Right lobe of liver (tissue), 6 donors: ENCODE measurements around the gene ANKRD13D. TPM values are rescaled to one million over a fixed set of nuclear protein-coding genes. Genes with fewer than 3 reads are reported as not detected.

ENCODE experiments used
- ATAC-seq, 4 donors: fragments of 200-7000 bp; cut with Tn5 transposase; one replicate each; pipeline ENCODE4 v1.9.1; 2020; ENCODE audit warnings: mild to moderate bottlenecking in 4 of 4, moderate library complexity in 4 of 4
- DNase-seq, 3 donors: peaks; one replicate each; pipeline ENCODE4 v3.0.0-alpha.2; 2020
- H3K27ac ChIP-seq, 3 donors: fragments of 200-600 bp; one replicate each; pipeline ENCODE4 v1.8.0; 2022
- H3K27me3 ChIP-seq, 2 donors: fragments of 200-600 bp; one replicate each; pipeline ENCODE4 v1.8.0; 2022
- H3K36me3 ChIP-seq, 4 donors: fragments of 200-600 bp; sonication (generic) in 1 of 4; one replicate each; pipeline versions ENCODE4 v1.5.1 to v1.8.0; 2017 to 2022; ENCODE audit warnings: control low read depth in 1 of 4
- H3K4me1 ChIP-seq, 4 donors: fragments of 200-600 bp; sonication (generic) in 1 of 4; one replicate each; pipeline versions ENCODE4 v1.5.1 to v1.8.0; 2017 to 2022; ENCODE audit warnings: control low read depth in 1 of 4
- H3K4me3 ChIP-seq, 3 donors: fragments of 200-600 bp; one replicate each; pipeline ENCODE4 v1.8.0; 2022
- H3K9me3 ChIP-seq, 4 donors: fragments of 200-600 bp; sonication (generic) in 1 of 4; one replicate each; pipeline versions ENCODE4 v1.5.1 to v1.8.0; 2017 to 2022; ENCODE audit warnings: control low read depth in 1 of 4
- POLR2A ChIP-seq: fragments of 450-650 bp; IDR thresholded peaks from one replicate; pipeline ENCODE4 v1.6.1; 2017; ENCODE audit warnings: antibody characterized with exemption, mild to moderate bottlenecking
- WGBS: methylation state at CpG from one replicate; pipeline ENCODE4 v1.1.6; 2018; ENCODE audit warnings: low coverage, low lambda C conversion rate; ENCODE audit not compliant: insufficient coverage; ENCODE audit errors: missing lambda C conversion rate; 5-methylcytosine and 5-hydroxymethylcytosine counted together
- intact Hi-C, 2 donors: fragments of 100-400 bp; cut with DNase I; formaldehyde crosslinking; loops; one replicate each; pipeline versions ENCODE4 v1.11.2 to v1.14.1; 2022
- total RNA-seq, 6 experiments: library from RNA; depleted of rRNA in 2 of 6; stranded (reverse); fragments of >200 nt in 2 of 6; fragmentation: NEBNext Ultra II Directional in 3 of 6; extraction: Animal tissue kit (Norgen Biotek cat#: 25700) in 3 of 6; gene quantifications; one replicate each; pipeline versions ENCODE4 v1.1.0 to v1.2.4, GENCODE V29; 2016 to 2023
- TF ChIP-seq, protein P1 (sequence below), 4 donors: fragments of 200-600 bp in 3 of 4; fragments of 450-650 bp in 1 of 4; IDR thresholded peaks; one replicate each; pipeline versions ENCODE4 v1.5.1 to v1.8.0; 2016 to 2022; ENCODE audit warnings: antibody characterized with exemption in 4 of 4, mild to moderate bottlenecking in 2 of 4
- donor health status: DM: no; HTN: yes; CAD: no.
- donor health status: DM: no; HTN: no; CAD: no.
- donor health status: DM: no; HTN: no; CAD: no.
- donor health status: DM: no; HTN: yes; CAD: no.
- donor health status: DM: no; HTN: yes; CAD: no.

Gene ANKRD13D
- total RNA-seq, 6 experiments from 2014 or later, result 7.7 to 14.1 (median 10.4) TPM

DNA sequence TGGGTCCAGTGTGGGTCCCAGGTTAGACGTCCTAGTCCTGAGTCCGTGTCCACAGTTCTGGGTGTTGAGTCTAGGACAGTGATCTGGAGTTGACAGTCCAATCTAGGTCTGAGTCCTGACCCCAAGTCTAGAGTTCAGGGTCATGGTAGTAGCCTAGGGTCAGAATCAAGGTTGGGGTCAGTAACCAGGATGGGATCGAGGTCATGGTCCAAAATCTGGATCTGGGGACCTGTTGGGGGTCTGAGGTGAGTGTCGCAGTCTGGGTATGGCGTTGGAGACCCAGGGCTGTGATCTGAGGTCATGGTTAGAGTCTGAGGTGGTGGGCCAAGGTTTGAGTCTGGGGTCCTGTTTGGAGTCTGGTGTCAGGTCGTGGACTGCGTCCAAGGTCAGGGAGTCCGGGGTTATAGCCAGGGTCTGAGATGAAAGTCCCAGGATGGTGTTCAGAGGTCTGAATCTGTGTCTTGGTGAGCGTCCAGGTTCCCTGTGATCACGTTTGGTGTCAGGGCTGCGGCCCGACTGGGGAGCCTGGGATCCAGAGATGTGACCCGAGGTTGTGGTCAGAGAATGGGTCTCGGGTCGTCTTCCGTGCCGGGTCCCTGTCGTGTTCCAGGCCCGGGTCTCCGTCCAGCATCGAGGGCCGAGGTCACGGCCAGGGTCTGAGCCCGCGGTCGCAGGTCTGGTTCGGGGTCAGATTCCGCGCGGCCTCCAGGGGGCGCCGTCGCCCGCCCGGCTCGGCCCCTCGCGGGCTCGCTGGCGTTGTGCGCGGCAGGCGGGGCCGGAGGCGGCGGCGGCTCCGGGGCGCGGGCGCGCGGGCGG is 23.3 kb upstream of the ANKRD13D start:
- H3K36me3 ChIP-seq, result no peaks in the 10 kb centered on the region
- H3K4me3 ChIP-seq, result peak overlapping the region in 1 of 3 donors; percentile 87
- 41% methylated on average over 3 of the region's 54 CpGs for WGBS
- peak overlapping the region in 1 of 3 donors; percentile 53 for H3K27ac ChIP-seq
- ATAC-seq, result peak; percentile 59 to 77 (median 70)
- TF ChIP-seq, protein P1, sequence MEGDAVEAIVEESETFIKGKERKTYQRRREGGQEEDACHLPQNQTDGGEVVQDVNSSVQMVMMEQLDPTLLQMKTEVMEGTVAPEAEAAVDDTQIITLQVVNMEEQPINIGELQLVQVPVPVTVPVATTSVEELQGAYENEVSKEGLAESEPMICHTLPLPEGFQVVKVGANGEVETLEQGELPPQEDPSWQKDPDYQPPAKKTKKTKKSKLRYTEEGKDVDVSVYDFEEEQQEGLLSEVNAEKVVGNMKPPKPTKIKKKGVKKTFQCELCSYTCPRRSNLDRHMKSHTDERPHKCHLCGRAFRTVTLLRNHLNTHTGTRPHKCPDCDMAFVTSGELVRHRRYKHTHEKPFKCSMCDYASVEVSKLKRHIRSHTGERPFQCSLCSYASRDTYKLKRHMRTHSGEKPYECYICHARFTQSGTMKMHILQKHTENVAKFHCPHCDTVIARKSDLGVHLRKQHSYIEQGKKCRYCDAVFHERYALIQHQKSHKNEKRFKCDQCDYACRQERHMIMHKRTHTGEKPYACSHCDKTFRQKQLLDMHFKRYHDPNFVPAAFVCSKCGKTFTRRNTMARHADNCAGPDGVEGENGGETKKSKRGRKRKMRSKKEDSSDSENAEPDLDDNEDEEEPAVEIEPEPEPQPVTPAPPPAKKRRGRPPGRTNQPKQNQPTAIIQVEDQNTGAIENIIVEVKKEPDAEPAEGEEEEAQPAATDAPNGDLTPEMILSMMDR (IDR thresholded peaks at IDR 0.05), result peak; percentile 64 to 91 (median 71)
- no peak for TF ChIP-seq POLR2A
- DNase-seq, result peak; percentile 83 to 87 (median 86)
- peaks cover 0 to 44% (median 14%) of the 10 kb centered on the region in 4 donors for H3K4me1 ChIP-seq
- no peaks in the 10 kb centered on the region for H3K27me3 ChIP-seq
- H3K9me3 ChIP-seq, result no peaks in the 10 kb centered on the region
- intact Hi-C loops, result no loop called here

DNA sequence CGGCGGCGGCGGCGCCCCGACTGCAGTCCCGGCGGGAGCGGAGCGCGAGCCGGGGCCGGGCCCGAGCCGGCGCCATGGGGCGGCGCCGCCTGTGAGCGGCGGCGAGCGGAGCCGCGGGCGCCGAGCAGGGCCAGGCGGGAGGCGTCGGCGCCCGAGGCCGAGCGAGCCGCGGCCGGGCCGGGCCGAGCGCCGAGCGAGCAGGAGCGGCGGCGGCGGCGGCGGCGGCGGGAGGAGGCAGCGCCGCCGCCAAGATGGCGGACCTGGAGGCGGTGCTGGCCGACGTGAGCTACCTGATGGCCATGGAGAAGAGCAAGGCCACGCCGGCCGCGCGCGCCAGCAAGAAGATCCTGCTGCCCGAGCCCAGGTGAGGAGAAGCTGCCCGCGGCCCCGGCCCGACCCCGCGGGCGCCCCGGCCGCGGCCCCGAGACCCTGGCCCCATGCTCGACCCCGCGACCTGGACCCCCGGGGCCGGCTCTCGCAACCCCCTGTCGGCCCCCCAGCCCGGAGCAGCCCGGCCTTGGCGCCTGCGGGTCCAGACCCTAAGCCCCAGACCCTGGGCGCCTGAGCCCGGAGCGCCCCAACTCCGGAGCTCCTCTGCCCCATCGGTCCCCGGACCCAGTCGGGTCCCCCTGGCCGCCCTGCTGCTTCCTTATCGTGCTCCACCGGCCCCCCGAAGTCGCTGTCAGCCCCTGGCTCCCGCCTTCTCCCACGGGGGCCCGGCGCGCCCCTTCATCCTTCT is 22.5 kb upstream of the ANKRD13D start, which contains the start of gene GRK2:
TSS of gene GRK2 (plus strand) at position 25 of the 739 bp plus-strand sequence. CDS start at position 252, 227 bp downstream.
- ATAC-seq, result peak in 2 of 4 donors; percentile 2 to 3
- intact Hi-C loops, result no loop called here
- Histone ChIP-seq H3K36me3 (no peaks in the 10 kb centered on the region), H3K9me3 (no peaks in the 10 kb centered on the region), H3K27ac (peak within 1 kb of the TSS; percentile 64 to 93 (median 90)), H3K27me3 (no peaks in the 10 kb centered on the region), H3K4me3 (peak within 1 kb of the TSS; percentile 82 to 88 (median 87)), H3K4me1 (peaks cover 0 to 45% (median 14%) of the 10 kb centered on the region in 4 donors)
- WGBS, result 0% methylated on average over 9 of the region's 103 CpGs
- TF ChIP-seq, protein P1 (IDR thresholded peaks at IDR 0.05), result no peak
- no peak for TF ChIP-seq POLR2A
- DNase-seq, result peak; percentile 49 to 76 (median 60)

DNA sequence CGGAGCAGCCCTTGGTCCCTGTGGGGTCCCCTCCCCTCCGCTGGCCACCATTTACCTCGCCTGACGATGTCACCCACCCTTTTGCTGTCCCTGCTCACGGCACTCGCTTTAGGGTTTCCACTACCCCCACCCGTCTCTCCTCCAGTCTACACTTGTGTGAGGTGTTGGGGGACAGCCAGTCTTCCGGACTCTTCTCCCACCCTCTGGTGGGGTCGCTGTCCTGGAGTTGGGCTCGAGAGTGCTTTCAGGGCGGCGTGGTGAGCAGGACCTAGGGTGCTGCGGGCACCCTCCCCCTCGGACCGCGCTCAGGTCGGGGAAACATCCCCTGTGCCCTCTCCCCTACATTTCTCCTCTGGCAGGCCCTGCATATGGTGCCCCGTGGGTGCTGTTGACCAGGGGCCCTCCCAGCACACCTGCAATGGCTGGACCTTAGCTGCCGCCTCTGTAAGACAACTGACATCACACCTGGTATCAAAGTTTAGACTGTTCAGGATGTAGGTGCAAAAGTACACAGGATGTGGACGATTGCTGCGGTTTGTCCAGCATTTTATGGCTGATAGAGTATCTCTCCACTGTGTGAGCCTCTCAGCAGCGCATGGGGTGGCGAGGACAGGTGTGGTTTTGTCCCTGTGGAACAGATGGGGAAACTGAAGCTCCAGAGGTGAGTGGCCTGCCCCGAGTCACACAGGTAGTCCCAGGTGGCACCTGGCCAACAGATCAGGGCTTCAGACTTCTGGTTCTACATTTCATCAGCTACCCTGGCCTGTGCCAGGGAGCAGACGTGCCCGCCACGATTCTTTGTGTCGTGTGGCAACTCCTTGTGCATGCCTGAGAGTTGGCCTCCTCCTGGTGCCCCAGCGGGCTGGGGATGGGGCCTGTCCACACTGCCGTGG is 21.7 kb upstream of the ANKRD13D start:
- Histone ChIP-seq H3K36me3 (no peaks in the 10 kb centered on the region), H3K27ac (peak overlapping the region; percentile 64 to 93 (median 90)), H3K9me3 (no peaks in the 10 kb centered on the region), H3K4me1 (peaks cover 0 to 44% (median 14%) of the 10 kb centered on the region in 4 donors), H3K4me3 (peak overlapping the region; percentile 82 to 88 (median 87)), H3K27me3 (no peaks in the 10 kb centered on the region)
- intact Hi-C loops, result no loop called here
- DNase-seq, result peak; percentile 72 to 81 (median 78)
- WGBS, result 1% methylated on average over 14 of the region's 30 CpGs
- ATAC-seq, result peak; percentile 14 to 37 (median 16)
- TF ChIP-seq, protein P1 (IDR thresholded peaks at IDR 0.05), result no peak
- TF ChIP-seq POLR2A, result peak; percentile 76
